Thyroid gland (tissue), 4 donors: Measurements from ENCODE around the gene RGCC. TPM values are rescaled to one million over a fixed set of nuclear protein-coding genes. Genes with fewer than 3 reads are reported as not detected.

Experiments used
- DNase-seq, 2 donors: peaks; one replicate each; pipeline ENCODE4 v3.0.0-alpha.2; 2019
- H3K27ac ChIP-seq, 3 donors: fragments of 200-600 bp; sonication (generic); 1 replicate in 2 of 3; 2 replicates in 1 of 3; pipeline ENCODE4 v1.5.1; 2016 to 2019; ENCODE audit warnings: mild to moderate bottlenecking in 1 of 3, moderate library complexity in 1 of 3
- H3K27me3 ChIP-seq: fragments of 200-600 bp; sonication (generic); one replicate; pipeline ENCODE4 v1.5.1; 2019
- H3K36me3 ChIP-seq, 2 donors: fragments of 200-600 bp; sonication (generic); one replicate each; pipeline ENCODE4 v1.5.1; 2016 to 2019
- H3K4me1 ChIP-seq, 2 donors: fragments of 200-600 bp; sonication (generic); one replicate each; pipeline ENCODE4 v1.5.1; 2017 to 2019
- H3K4me3 ChIP-seq, 3 donors: fragments of 200-600 bp; sonication (generic); replicated peaks in 1 of 3; 1 replicate in 2 of 3; 2 replicates in 1 of 3; pipeline ENCODE4 v1.5.1; 2016; ENCODE audit warnings: mild to moderate bottlenecking in 1 of 3
- H3K9me3 ChIP-seq: fragments of 200-600 bp; sonication (generic); one replicate; pipeline ENCODE4 v1.5.1; 2017
- POLR2A ChIP-seq, 2 donors: fragments of 450-650 bp; IDR thresholded peaks; one replicate each; pipeline ENCODE4 v1.6.1; 2017; ENCODE audit warnings: antibody characterized with exemption in 2 of 2, mild to moderate bottlenecking in 2 of 2, moderate library complexity in 1 of 2
- WGBS, 2 donors: methylation state at CpG; one replicate each; pipeline ENCODE4 v1.1.5; 2017; 5-methylcytosine and 5-hydroxymethylcytosine counted together
- intact Hi-C: fragments of 100-400 bp; cut with DNase I; formaldehyde crosslinking; loops from one replicate; pipeline ENCODE4 v1.15.1; 2023
- total RNA-seq, 4 donors: library from RNA; depleted of rRNA; stranded (reverse); fragments of >200 nt; gene quantifications; one replicate each; pipeline ENCODE4 v1.2.3, GENCODE V29; 2016
- TF ChIP-seq, protein P1 (sequence below), 6 experiments: fragments of 200-600 bp in 3 of 6; fragments of 450-650 bp in 3 of 6; sonication (generic) in 3 of 6; IDR thresholded peaks; one replicate each; pipeline ENCODE4 v1.5.1; 2016 to 2019; ENCODE audit warnings: antibody characterized with exemption in 6 of 6, mild to moderate bottlenecking in 2 of 6, inconsistent platforms in 1 of 6, moderate library complexity in 1 of 6

Gene RGCC, protein sequence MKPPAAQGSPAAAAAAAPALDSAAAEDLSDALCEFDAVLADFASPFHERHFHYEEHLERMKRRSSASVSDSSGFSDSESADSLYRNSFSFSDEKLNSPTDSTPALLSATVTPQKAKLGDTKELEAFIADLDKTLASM
- total RNA-seq = 100 to 1,000 TPM in 3 of 4 donors, 10 to 100 TPM in 1; 84.8 to 162 (median 127) TPM

DNA sequence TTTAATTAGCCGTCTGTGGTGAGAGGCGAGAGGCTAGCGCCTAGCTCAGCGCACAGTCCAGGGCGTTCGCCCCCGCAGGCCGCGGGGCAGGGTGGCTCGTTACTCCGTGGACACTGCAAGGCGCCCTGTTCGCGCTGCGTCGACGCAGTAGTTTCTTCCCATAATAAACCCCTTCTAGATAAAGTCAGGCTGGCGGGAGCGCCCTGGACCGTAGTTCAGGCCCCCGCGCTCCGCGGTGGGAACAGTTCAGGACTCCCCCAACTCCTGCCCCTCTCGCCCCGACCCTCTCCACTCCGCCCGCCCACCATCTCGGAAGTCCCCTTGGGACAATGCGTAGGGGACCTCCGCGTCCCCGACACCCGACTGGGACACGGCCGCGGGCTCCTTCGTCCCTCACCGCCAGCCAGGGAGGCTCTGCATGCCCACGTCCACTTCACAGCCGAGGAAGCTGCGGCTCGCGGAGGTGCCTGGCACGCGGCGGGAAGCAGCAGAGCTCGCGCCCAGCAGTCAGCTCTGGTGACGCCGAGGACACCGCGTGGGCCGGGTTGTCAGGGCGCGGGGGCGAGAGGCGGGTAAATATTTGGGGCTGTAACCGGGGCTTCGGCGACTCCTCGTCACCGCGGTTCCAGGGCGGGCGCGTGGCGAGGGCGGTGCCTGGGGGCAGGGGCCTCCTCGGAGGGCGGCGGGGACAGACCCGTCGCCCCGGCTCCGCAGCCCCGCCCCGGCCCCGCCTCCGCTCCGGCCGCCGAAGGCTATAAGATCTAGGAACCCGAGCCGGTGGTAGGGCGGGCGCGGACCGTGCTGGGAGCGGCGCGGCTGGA, at the start of gene RGCC:
RGCC (plus strand) TSS at position 783 of the 821 bp plus-strand sequence. CDS start 158 bp downstream, outside the sequence.
- Histone ChIP-seq H3K27me3 (no peaks in the 10 kb centered on the region), H3K4me3 (peak within 1 kb of the TSS; percentile 39 to 62 (median 42)), H3K9me3 (no peaks in the 10 kb centered on the region), H3K4me1 (peaks cover 6% of the 10 kb centered on the region in 2 donors), H3K27ac (peak within 1 kb of the TSS; percentile 12 to 39 (median 36)), H3K36me3 (no peaks in the 10 kb centered on the region)
- DNase-seq = peak; percentile 45 to 56
- WGBS, 2 donors = 7 to 10% methylated on average over 6 to 13 of the region's 92 CpGs
- TF ChIP-seq, protein P1, sequence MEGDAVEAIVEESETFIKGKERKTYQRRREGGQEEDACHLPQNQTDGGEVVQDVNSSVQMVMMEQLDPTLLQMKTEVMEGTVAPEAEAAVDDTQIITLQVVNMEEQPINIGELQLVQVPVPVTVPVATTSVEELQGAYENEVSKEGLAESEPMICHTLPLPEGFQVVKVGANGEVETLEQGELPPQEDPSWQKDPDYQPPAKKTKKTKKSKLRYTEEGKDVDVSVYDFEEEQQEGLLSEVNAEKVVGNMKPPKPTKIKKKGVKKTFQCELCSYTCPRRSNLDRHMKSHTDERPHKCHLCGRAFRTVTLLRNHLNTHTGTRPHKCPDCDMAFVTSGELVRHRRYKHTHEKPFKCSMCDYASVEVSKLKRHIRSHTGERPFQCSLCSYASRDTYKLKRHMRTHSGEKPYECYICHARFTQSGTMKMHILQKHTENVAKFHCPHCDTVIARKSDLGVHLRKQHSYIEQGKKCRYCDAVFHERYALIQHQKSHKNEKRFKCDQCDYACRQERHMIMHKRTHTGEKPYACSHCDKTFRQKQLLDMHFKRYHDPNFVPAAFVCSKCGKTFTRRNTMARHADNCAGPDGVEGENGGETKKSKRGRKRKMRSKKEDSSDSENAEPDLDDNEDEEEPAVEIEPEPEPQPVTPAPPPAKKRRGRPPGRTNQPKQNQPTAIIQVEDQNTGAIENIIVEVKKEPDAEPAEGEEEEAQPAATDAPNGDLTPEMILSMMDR (IDR thresholded peaks at IDR 0.05) = no peak
- TF ChIP-seq POLR2A (IDR thresholded peaks at IDR 0.05) = no peak
- intact Hi-C loops = no loop called here

DNA sequence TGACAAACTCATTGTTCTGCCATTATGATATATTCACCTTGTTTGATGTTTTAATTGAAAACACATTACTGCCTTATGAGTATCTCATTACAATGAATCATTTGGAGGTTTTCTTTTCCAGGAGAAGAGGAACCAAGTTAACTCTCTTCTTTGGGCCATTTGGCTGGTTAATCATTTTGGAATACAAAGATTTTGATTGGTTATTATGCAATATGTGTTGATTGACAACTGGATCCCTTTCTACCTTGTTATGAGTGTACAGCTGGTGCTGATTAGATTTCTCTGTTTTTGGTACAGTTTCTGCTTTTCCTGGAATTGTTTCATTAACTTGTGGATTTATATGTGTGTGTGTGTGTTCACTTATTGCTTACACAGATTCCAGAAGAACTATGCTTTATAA, 49.2 kb upstream of the RGCC start:
- intact Hi-C loops = no loop called here

DNA sequence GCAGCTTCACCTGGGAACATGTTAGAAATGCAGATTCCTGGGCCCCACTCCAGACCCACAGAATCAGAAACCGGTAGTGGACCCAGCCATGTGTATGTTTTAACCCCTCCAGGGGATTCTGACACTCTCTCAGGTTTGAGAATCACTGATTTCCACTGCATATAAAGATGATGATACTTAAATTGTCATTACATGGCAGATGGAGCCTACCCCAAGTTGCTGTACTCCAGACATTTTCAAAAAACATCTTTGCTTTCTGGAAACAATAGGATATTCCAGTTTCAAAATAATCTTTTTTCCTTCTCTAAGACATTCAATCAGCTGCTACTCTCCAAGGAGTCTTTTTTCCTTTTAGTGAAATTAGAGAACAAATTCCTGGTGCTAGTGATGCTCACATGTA, 48.6 kb upstream of the RGCC start:
- intact Hi-C loops = no loop called here
- WGBS, 2 donors = 42 to 43% methylated on average over 1 of the region's 1 CpG

More for the DNA sequence above, 49.2 kb upstream of the RGCC start:
- H3K27ac ChIP-seq = no peak overlapping the region
- H3K4me1 ChIP-seq = no peaks in the 10 kb centered on the region
- no peaks in the 10 kb centered on the region for H3K9me3 ChIP-seq
- DNase-seq = no peak
- H3K4me3 ChIP-seq = no peak overlapping the region
- H3K36me3 ChIP-seq = no peaks in the 10 kb centered on the region
- no peaks in the 10 kb centered on the region for H3K27me3 ChIP-seq
- TF ChIP-seq, protein P1 (IDR thresholded peaks at IDR 0.05) = no peak

DNA sequence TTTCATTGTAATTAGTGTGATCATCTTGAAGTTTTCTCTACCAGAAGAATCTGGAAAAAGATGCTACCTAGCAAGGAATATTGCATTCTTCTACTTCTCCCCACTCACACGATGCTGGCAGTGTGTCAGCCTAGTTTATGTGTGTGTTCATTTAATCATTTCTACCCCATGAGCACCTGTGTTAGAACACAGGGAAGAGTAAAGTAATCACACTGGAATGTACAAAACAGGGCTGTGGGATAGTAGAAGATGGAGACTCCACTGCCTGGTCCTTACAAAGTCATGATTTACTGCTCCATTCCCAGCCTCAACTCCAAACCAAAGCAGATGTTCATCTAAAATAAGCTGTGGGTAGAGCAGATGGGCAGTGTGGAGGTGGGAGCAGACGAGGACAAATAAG, 47.7 kb upstream of the RGCC start:
- no peak for DNase-seq
- Histone ChIP-seq H3K9me3 (no peaks in the 10 kb centered on the region), H3K4me3 (no peak overlapping the region), H3K4me1 (no peaks in the 10 kb centered on the region), H3K27me3 (no peaks in the 10 kb centered on the region), H3K36me3 (no peaks in the 10 kb centered on the region), H3K27ac (no peak overlapping the region)
- intact Hi-C loops = loop anchor here (10.0 kb wide), 1 partner anchor 245 kb away; no protein-coding TSS in a partner anchor
- no peak for TF ChIP-seq POLR2A (IDR thresholded peaks at IDR 0.05)
- WGBS, 2 donors = 78 to 84% methylated on average over 2 of the region's 2 CpGs

More for the DNA sequence above, 48.6 kb upstream of the RGCC start:
- no peak overlapping the region for H3K4me3 ChIP-seq
- no peak overlapping the region for H3K27ac ChIP-seq
- H3K27me3 ChIP-seq = no peaks in the 10 kb centered on the region
- DNase-seq = no peak
- H3K9me3 ChIP-seq = no peaks in the 10 kb centered on the region
- no peaks in the 10 kb centered on the region for H3K36me3 ChIP-seq
- H3K4me1 ChIP-seq = no peaks in the 10 kb centered on the region
- TF ChIP-seq POLR2A (IDR thresholded peaks at IDR 0.05) = no peak
- TF ChIP-seq, protein P1 (IDR thresholded peaks at IDR 0.05) = no peak

DNA sequence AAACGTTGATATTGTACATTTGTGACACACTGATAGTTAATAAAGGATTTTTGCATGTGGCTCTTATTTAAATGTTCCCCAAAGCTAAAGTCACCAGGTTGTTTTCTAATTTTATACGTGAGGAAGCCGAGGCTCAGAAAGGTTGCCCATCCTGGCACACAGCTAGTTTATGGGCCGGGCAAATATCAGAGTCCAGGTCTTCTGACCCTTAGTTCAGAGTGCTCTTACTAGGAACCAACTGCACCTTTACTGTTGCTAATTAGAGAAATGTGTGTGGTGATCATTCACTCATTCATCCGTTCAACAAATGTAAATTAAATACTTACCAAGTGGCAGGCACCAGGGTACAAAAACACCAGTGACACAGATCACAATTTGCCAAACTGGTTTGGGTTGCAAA, 46.3 kb upstream of the RGCC start:
- H3K36me3 ChIP-seq = no peaks in the 10 kb centered on the region
- no peak overlapping the region for H3K4me3 ChIP-seq
- H3K27ac ChIP-seq = no peak overlapping the region
- DNase-seq = no peak
- H3K9me3 ChIP-seq = no peaks in the 10 kb centered on the region
- intact Hi-C loops = loop anchor here (10.0 kb wide), 1 partner anchor 244 kb away; no protein-coding TSS in a partner anchor
- TF ChIP-seq, protein P1 (IDR thresholded peaks at IDR 0.05) = no peak
- TF ChIP-seq POLR2A (IDR thresholded peaks at IDR 0.05) = no peak
- H3K27me3 ChIP-seq = no peaks in the 10 kb centered on the region
- H3K4me1 ChIP-seq = no peaks in the 10 kb centered on the region
- 89 to 90% methylated on average over 5 of the region's 5 CpGs for WGBS, 2 donors
